ENCODE measurements around the gene GLI3. TPM values are rescaled to one million over a fixed set of nuclear protein-coding genes. Genes with fewer than 3 reads are reported as not detected.

Gene GLI3
- total and polyA plus RNA-seq, 2 of the 8 experiments (the other 6 are each of a cell fraction or from before 2014, with no cell fraction given): 8.0 to 31.1 TPM

DNA sequence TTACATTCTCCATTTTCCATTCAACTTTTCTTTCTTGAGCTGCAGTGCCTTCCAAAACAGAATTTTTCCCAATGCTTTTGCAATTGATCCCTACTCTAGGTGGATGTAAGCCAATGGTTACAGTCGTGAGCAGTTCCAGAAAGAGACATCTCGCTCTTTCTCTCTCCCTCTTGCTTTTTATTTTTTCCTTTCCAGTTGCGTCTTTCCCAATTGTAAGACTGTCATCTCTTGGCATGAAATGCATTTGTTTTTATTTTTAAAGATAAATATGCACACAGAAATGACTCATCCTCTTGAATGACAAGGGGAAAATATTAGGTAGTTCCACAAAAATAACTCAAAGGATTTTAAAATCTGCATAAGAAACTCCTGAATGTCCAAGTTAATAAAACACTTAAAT lies 25.1 kb downstream of the GLI3 start:
- Histone ChIP-seq H2BK20ac (ENCODE audit: low read length) (no peak overlapping the region), H3K79me2 (ENCODE audit: control insufficient read depth in 1 of 2, insufficient read depth in 2 of 2, low read length in 2 of 2) (peaks cover 0 to 38% of the 10 kb centered on the region in 2 experiments; a peak in 2 of 4 replicates), H4K5ac (ENCODE audit: insufficient read length, low read depth, low read length) (no peak overlapping the region), H2BK12ac (ENCODE audit: low read depth, low read length) (no peak overlapping the region), H3K27me3 (replicated peaks in 1 of 4; ENCODE audit: control insufficient read depth in 3 of 4, extremely low read depth in 1 of 4, insufficient read depth in 3 of 4, low read length in 3 of 4) (no peaks in the 10 kb centered on the region), H4K91ac (replicated peaks; ENCODE audit: insufficient read length, low read length) (no peak overlapping the region), H3K14ac (ENCODE audit: insufficient read length) (no peak overlapping the region), H3K36me3 (ENCODE audit: control insufficient read depth in 2 of 4, insufficient read depth in 4 of 4, low read length in 3 of 4) (no peaks in the 10 kb centered on the region; a peak in 1 of 8 replicates), H4K20me1 (replicated peaks in 1 of 2; ENCODE audit: control insufficient read depth in 1 of 2, insufficient read depth in 2 of 2, low read length in 2 of 2) (no peaks in the 10 kb centered on the region), H4K8ac (ENCODE audit: extremely low read depth, insufficient read depth, low read length) (no peak overlapping the region), H2BK5ac (ENCODE audit: low read depth, low read length) (no peak overlapping the region), H3K9me3 (ENCODE audit: insufficient read depth in 2 of 2, low read depth in 1 of 2, low read length in 1 of 2) (no peaks in the 10 kb centered on the region), H3K4me2 (ENCODE audit: insufficient read depth in 1 of 2, low read depth in 2 of 2, low read length in 2 of 2) (no peak overlapping the region), H3K27ac (ENCODE audit: low read depth, low read length) (no peak overlapping the region), H3K4ac (replicated peaks; ENCODE audit: insufficient read length, low read depth, low read length) (no peak overlapping the region), H2AFZ (ENCODE audit: low read length) (no peak overlapping the region), H2BK15ac (ENCODE audit: low read length) (no peak overlapping the region), H3K79me1 (ENCODE audit: low read depth, low read length) (no peaks in the 10 kb centered on the region), H2BK120ac (replicated peaks; ENCODE audit: low read depth, low read length) (no peak overlapping the region), H3K23ac (ENCODE audit: insufficient read length) (no peak overlapping the region), H3K56ac (replicated peaks; ENCODE audit: insufficient read length, low read depth, low read length) (no peak overlapping the region), H3K23me2 (ENCODE audit: low read depth, low read length) (no peaks in the 10 kb centered on the region), H3K9ac (replicated peaks in 1 of 4; ENCODE audit: extremely low read depth in 1 of 4, low read depth in 3 of 4, low read length in 3 of 4) (no peak overlapping the region), H3K4me1 (replicated peaks in 1 of 4; ENCODE audit: control insufficient read depth in 3 of 4, insufficient read depth in 4 of 4, low read length in 3 of 4) (peaks cover 0 to 14% (median 11%) of the 10 kb centered on the region in 4 experiments; a peak in 5 of 7 replicates), H3K4me3 (ENCODE audit: extremely low read depth in 1 of 4, insufficient read depth in 2 of 4, low read depth in 3 of 4, low read length in 4 of 4) (no peak overlapping the region), H3K18ac (ENCODE audit: extremely low read depth, low read length) (no peak overlapping the region), H2AK5ac (ENCODE audit: low read depth, low read length) (no peak overlapping the region)
- no peak for FAIRE-seq
- ChIA-PET POLR2A (ENCODE audit: partially characterized antibody) (interaction anchor here (1.0 to 3.1 kb wide), 5 partner anchors 9 to 16 kb away, joined by 3 to 14 read pairs (median 8); no protein-coding TSS in a partner anchor), CTCF (ENCODE audit: partially characterized antibody) (interaction anchor here (0.7 to 1.7 kb wide), 8 partner anchors 13 to 234 kb away, joined by 3 to 6 read pairs (median 3); no protein-coding TSS in a partner anchor)
- WGBS, 2 experiments (ENCODE audit: extremely low coverage in 1 of 2, insufficient coverage in 1 of 2, insufficient read length in 1 of 2, insufficient replicate concordance in 2 of 2, low coverage in 1 of 2, low lambda C conversion rate in 2 of 2, missing lambda C conversion rate in 1 of 2): 92% methylated on average over 3 of the region's 3 CpGs; no CpG with 5 or more reads in 1 of the 2 experiments
- DNase-seq (ENCODE audit: low read depth in 1 of 2, low spot score in 2 of 2): no peak
- TF ChIP-seq HDAC2 (IDR thresholded peaks at IDR 0.05; ENCODE audit: borderline replicate concordance in 1 of 2, low read depth in 2 of 2, low read length in 2 of 2): no peak
- no peak for TF ChIP-seq JUN (IDR thresholded peaks at IDR 0.05; ENCODE audit: low read depth, low read length)
- TF ChIP-seq PHF8 (conservative IDR thresholded peaks at IDR 0.05; ENCODE audit: low read depth, low read length): no peak
- no peak for TF ChIP-seq NANOG (IDR thresholded peaks at IDR 0.05; ENCODE audit: insufficient read depth, low read depth, low read length, poor library complexity, severe bottlenecking)
- TF ChIP-seq KDM4A (IDR thresholded peaks at IDR 0.05; ENCODE audit: low read depth, low read length, severe bottlenecking): no peak
- TF ChIP-seq EGR1 (IDR thresholded peaks at IDR 0.05; ENCODE audit: borderline replicate concordance, low read depth, low read length): no peak
- no peak for TF ChIP-seq RAD21 (IDR thresholded peaks at IDR 0.05 in 1 of 2, conservative IDR thresholded peaks at IDR 0.05 in 1 of 2; ENCODE audit: low read depth in 2 of 2, low read length in 2 of 2)
- no peak for TF ChIP-seq CREB1 (IDR thresholded peaks at IDR 0.05)
- no peak for TF ChIP-seq ZNF274 (IDR thresholded peaks at IDR 0.05; ENCODE audit: borderline replicate concordance, extremely low read depth, low read length)
